Activated CD4-positive, alpha-beta T cell treated with anti-CD3 and anti-CD28 coated beads, Interleukin-2, amount 50 U/mL, for 48 hours (primary cell): ENCODE results near the gene PAN3.

Experiments
- DNase-seq, 2 experiments: peaks; one replicate each; pipeline ENCODE4 v3.0.0-alpha.2; 2020

The PAN3 gene

GRCh38 chr13:28314879-28315278 lies 176.5 kb downstream of the PAN3 start:
- DNase-seq, result no peak

- no peak for DNase-seq
These were observed 177.8 kb downstream of the PAN3 start for GRCh38 chr13:28316129-28316528.

GRCh38 chr13:28316836-28317235 lies 178.5 kb downstream of the PAN3 start:
- no peak for DNase-seq

- no peak for DNase-seq
These were observed 180.2 kb downstream of the PAN3 start for GRCh38 chr13:28318496-28318895.

GRCh38 chr13:28319528-28319927 lies 181.2 kb downstream of the PAN3 start:
- DNase-seq, result no peak

GRCh38 chr13:28320209-28320608 lies 181.9 kb downstream of the PAN3 start:
- no peak for DNase-seq

GRCh38 chr13:28320884-28321574 lies 182.7 kb downstream of the PAN3 start:
- no peak for DNase-seq

GRCh38 chr13:28321756-28322155 lies 183.4 kb downstream of the PAN3 start:
- no peak for DNase-seq

- DNase-seq, result no peak
These were observed 184.0 kb downstream of the PAN3 start for GRCh38 chr13:28322256-28322905.

GRCh38 chr13:28324181-28324789 lies 185.9 kb downstream of the PAN3 start:
- DNase-seq, result peak; percentile 49 to 65

GRCh38 chr13:28325022-28325421 lies 186.7 kb downstream of the PAN3 start:
- DNase-seq, result no peak

- DNase-seq, result no peak
These were observed 187.7 kb downstream of the PAN3 start for GRCh38 chr13:28326056-28326455.

GRCh38 chr13:28327373-28328270 lies 189.3 kb downstream of the PAN3 start:
- DNase-seq, result no peak

GRCh38 chr13:28328271-28328607 lies 189.9 kb downstream of the PAN3 start:
- no peak for DNase-seq

GRCh38 chr13:28329395-28330158 lies 191.2 kb downstream of the PAN3 start:
- DNase-seq, result no peak

GRCh38 chr13:28333204-28333881 lies 195.0 kb downstream of the PAN3 start:
- no peak for DNase-seq

GRCh38 chr13:28336193-28336657 lies 197.9 kb downstream of the PAN3 start:
- DNase-seq, result no peak

GRCh38 chr13:28337166-28338005 lies 199.0 kb downstream of the PAN3 start:
- no peak for DNase-seq

- DNase-seq, result no peak
These were observed 199.7 kb downstream of the PAN3 start for GRCh38 chr13:28338006-28338574.

GRCh38 chr13:28338742-28339141 lies 200.4 kb downstream of the PAN3 start:
- DNase-seq, result no peak

GRCh38 chr13:28339419-28339818 lies 201.1 kb downstream of the PAN3 start:
- DNase-seq, result no peak
